OCI-LY7 (cell line): ENCODE measurements around the gene SGK1.

Source experiments
- EZH2phosphoT487 ChIP-seq: fragments of 200-600 bp; sonication (generic); IDR thresholded peaks from 2 replicates; pipeline ENCODE4 v1.6.1; 2018; ENCODE audit warnings: low read depth, borderline replicate concordance, mild to moderate bottlenecking, mixed run types, antibody characterized with exemption, low read length, moderate library complexity, mixed read lengths
- TF ChIP-seq, protein P1 (sequence below): fragments of 200-600 bp; sonication (generic); conservative IDR thresholded peaks from 2 replicates; pipeline ENCODE4 v1.5.1; 2014; ENCODE audit warnings: mild to moderate bottlenecking, antibody characterized with exemption, low read length, moderate library complexity, mixed read lengths

DNA sequence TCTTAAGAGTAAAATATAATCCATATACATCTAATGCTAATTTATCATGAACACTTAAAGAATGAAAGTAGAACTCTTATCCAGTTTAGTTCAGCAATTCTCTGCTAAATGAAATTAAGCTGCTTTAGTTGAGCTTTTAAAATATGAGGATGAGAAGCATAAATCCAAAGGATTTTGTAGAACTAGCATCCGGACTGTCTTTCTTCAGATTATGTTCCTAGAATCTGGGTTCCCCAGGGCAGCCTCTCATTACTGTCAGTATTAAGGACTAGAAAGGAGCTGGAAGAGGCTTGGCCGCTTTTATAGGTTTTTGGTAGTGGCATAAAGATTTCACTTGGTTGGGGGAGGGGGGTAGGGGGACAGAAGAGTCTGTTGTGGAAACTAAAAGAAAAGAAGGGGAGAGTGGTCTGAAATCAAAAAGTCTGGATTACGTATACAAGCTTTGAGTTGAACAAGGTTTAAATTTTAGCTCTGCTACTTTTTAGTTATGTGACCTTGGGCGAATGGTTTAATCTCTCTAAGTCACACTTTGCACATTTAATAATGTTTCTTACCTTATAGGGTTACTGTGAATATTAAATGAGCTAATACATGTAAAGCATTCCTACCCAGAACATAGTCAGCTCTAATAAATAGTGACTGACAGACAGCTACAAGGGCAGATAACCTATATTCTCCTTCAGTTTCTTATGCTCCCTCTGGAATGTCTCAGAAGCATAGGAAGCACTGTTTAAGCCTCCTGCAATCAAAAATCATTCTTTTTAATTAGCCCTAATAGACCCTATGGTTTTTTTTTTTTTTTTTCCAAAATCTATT, 3.7 kb downstream of the SGK1 start:
- TF ChIP-seq, protein P1, sequence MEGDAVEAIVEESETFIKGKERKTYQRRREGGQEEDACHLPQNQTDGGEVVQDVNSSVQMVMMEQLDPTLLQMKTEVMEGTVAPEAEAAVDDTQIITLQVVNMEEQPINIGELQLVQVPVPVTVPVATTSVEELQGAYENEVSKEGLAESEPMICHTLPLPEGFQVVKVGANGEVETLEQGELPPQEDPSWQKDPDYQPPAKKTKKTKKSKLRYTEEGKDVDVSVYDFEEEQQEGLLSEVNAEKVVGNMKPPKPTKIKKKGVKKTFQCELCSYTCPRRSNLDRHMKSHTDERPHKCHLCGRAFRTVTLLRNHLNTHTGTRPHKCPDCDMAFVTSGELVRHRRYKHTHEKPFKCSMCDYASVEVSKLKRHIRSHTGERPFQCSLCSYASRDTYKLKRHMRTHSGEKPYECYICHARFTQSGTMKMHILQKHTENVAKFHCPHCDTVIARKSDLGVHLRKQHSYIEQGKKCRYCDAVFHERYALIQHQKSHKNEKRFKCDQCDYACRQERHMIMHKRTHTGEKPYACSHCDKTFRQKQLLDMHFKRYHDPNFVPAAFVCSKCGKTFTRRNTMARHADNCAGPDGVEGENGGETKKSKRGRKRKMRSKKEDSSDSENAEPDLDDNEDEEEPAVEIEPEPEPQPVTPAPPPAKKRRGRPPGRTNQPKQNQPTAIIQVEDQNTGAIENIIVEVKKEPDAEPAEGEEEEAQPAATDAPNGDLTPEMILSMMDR: no peak
- no peak for TF ChIP-seq EZH2phosphoT487
